Neuronal stem cell (in vitro differentiated cells): Measurements from ENCODE around the gene HDAC7.

Experiments used
- DNase-seq: peaks from one replicate; pipeline ENCODE4 v3.0.0-alpha.2; 2013; ENCODE audit warnings: low spot score
- H2AFZ ChIP-seq: one replicate; pipeline ENCODE4 v1.6.1; 2013; ENCODE audit warnings: mild to moderate bottlenecking, low read length, inconsistent platforms
- H2AK5ac ChIP-seq: 2 replicates; pipeline ENCODE4 v1.6.1; 2013; ENCODE audit warnings: low read depth, mild to moderate bottlenecking, inconsistent platforms, low read length, moderate library complexity, mixed read lengths
- H2BK120ac ChIP-seq: 2 replicates; pipeline ENCODE4 v1.6.1; 2013; ENCODE audit warnings: low read depth, mild to moderate bottlenecking, inconsistent platforms, low read length, moderate library complexity, mixed read lengths
- H2BK12ac ChIP-seq: one replicate; pipeline ENCODE4 v1.6.1; 2013; ENCODE audit warnings: low read length, inconsistent platforms
- H2BK15ac ChIP-seq: 2 replicates; pipeline ENCODE4 v1.6.1; 2013; ENCODE audit warnings: mild to moderate bottlenecking, low read length, inconsistent platforms, mixed read lengths
- H2BK5ac ChIP-seq: one replicate; pipeline ENCODE4 v1.6.1; 2013; ENCODE audit warnings: inconsistent platforms, mild to moderate bottlenecking, low read length, moderate library complexity
- H3K14ac ChIP-seq: one replicate; pipeline ENCODE4 v1.6.1; 2013; ENCODE audit warnings: low read length, inconsistent platforms
- H3K18ac ChIP-seq: 2 replicates; pipeline ENCODE4 v1.6.1; 2013; ENCODE audit warnings: low read length, inconsistent platforms
- H3K23ac ChIP-seq: 2 replicates; pipeline ENCODE4 v1.6.1; 2013; ENCODE audit warnings: low read depth, mild to moderate bottlenecking, mixed read lengths, low read length, inconsistent platforms; ENCODE audit not compliant: poor library complexity
- H3K27ac ChIP-seq: replicated peaks from 3 replicates; pipeline ENCODE4 v1.5.1; 2013; ENCODE audit warnings: low read length, inconsistent platforms
- H3K27me3 ChIP-seq, 3 experiments: 2 replicates each; pipeline ENCODE4 v1.6.1; 2013; ENCODE audit warnings: low read length in 3 of 3, mild to moderate bottlenecking in 2 of 3, inconsistent platforms in 1 of 3, low read depth in 1 of 3, mixed read lengths in 1 of 3, moderate library complexity in 1 of 3; ENCODE audit not compliant: control insufficient read depth in 3 of 3, insufficient read depth in 3 of 3
- H3K36me3 ChIP-seq, 2 donors: replicated peaks in 1 of 2; 2 replicates each; pipeline ENCODE4 v1.6.1; 2013; ENCODE audit warnings: low read length in 2 of 2; ENCODE audit not compliant: control insufficient read depth in 2 of 2, insufficient read depth in 2 of 2
- H3K4ac ChIP-seq: 2 replicates; pipeline ENCODE4 v1.6.1; 2013; ENCODE audit warnings: inconsistent platforms, mild to moderate bottlenecking, low read length, moderate library complexity
- H3K4me1 ChIP-seq, 2 donors: 1 replicate in 1 of 2; 2 replicates in 1 of 2; pipeline ENCODE4 v1.6.1; 2013; ENCODE audit warnings: low read length in 2 of 2, low read depth in 1 of 2; ENCODE audit not compliant: control insufficient read depth in 2 of 2, insufficient read depth in 1 of 2
- H3K4me2 ChIP-seq: one replicate; pipeline ENCODE4 v1.6.1; 2013; ENCODE audit warnings: mild to moderate bottlenecking, low read length, inconsistent platforms; ENCODE audit not compliant: insufficient read depth, poor library complexity, severe bottlenecking
- H3K4me3 ChIP-seq, 2 donors: 2 replicates each; pipeline ENCODE4 v1.5.1; 2013; ENCODE audit warnings: low read length in 2 of 2, mild to moderate bottlenecking in 2 of 2, inconsistent platforms in 1 of 2, moderate library complexity in 1 of 2
- H3K79me1 ChIP-seq: one replicate; pipeline ENCODE4 v1.6.1; 2013; ENCODE audit warnings: low read depth, mild to moderate bottlenecking, inconsistent platforms, low read length, moderate library complexity
- H3K9ac ChIP-seq: one replicate; pipeline ENCODE4 v1.6.1; 2013; ENCODE audit warnings: mild to moderate bottlenecking, low read depth, low read length, inconsistent platforms; ENCODE audit not compliant: poor library complexity
- H3K9me3 ChIP-seq, 2 donors: replicated peaks in 1 of 2; 2 replicates each; pipeline versions ENCODE3 to v1.6.1; 2013; ENCODE audit warnings: low read length in 2 of 2, mild to moderate bottlenecking in 2 of 2, inconsistent platforms in 1 of 2, low read depth in 1 of 2, mixed read lengths in 1 of 2, moderate library complexity in 1 of 2; ENCODE audit not compliant: control insufficient read depth in 2 of 2, insufficient read depth in 1 of 2
- H4K8ac ChIP-seq: one replicate; pipeline ENCODE4 v1.6.1; 2013; ENCODE audit warnings: low read depth, mild to moderate bottlenecking, inconsistent platforms, low read length, moderate library complexity
- H4K91ac ChIP-seq: one replicate; pipeline ENCODE4 v1.6.1; 2013; ENCODE audit warnings: low read length, low read depth, mild to moderate bottlenecking, inconsistent platforms; ENCODE audit not compliant: poor library complexity
- WGBS, 2 donors: extraction: QIAGEN DNeasy Blood & Tissue Kit; methylation state at CpG; one replicate each; pipeline ENCODE4 v1.1.7; 2013; ENCODE audit warnings: missing lambda C conversion rate in 2 of 2, mixed read lengths in 1 of 2; ENCODE audit not compliant: insufficient read length in 2 of 2, insufficient replicate concordance in 1 of 2; ENCODE audit errors: extremely low coverage in 2 of 2; 5-methylcytosine and 5-hydroxymethylcytosine counted together

The HDAC7 gene

DNA sequence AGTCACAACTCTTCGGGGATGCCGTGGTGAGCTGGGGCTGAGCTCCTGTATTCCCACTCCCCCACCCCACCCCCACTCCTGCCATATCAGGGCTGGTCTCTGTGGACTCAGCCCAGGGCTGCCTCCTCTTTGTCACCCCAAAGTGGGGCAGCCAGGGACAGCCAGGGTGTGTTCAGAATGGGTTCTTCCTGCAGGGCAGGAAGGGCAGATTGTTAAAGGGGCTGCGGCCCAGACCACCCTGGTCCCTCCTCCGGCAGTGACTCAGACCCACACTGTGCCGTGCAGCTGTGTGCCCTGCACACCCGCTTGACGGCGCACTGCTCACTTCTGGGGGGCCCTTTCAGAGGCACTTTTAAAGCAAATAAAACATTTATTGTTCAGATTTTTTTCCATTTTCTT, 37.3 kb downstream of the HDAC7 start:
- WGBS, 2 donors, result no CpG with 5 or more reads among the region's 8 CpGs
- peaks cover 37 to 67% of the 10 kb centered on the region in 2 donors for H3K36me3 ChIP-seq
- no peak for DNase-seq

DNA sequence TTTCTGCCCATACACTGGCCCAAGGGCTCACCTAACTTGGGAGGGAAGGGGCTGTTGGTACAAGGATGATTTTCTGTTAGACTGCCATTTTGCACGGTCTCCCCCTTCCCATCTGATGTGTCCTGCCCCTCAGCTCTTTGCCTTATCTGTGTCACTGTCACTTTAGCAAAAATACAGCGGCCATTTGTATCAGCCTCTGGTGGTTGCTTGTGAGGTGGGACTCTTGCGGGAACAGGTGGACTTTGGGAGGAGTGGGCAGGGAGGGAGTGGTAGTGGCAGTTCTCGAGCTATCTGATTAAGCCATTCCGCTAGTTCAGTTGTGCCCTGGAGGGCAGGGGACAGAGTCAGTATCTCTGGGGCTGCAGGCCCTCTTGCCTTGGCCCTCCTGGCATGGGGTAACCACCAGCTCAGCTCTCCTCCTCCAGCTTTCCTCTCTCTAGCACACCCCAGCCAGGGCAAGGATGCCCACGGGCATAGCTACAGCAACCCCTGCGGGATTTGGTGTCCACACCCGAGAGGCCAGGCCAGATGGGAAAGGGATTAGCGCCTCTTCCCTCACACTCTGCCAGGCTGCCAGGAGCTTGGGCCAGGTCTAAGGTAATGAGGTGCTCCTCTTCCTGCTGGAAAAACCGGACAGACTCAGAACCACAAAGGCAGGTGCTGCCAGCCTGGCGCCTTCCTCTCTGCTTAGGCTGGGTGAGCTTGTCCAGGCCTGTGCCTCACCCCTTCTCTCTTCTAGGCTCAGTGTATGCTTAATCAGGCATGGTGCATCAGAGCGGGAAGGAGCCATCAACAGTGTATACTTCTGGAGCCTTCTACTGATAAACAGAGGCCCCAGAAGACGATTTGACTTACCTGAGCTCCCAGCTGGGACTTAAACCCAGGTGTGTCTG, 38.0 kb downstream of the HDAC7 start:
- DNase-seq, result no peak
- no CpG with 5 or more reads among the region's 13 CpGs for WGBS, 2 donors
- Histone ChIP-seq H2BK12ac (no peak overlapping the region), H3K4me1 (peaks cover 2 to 7% of the 10 kb centered on the region in 2 donors), H4K8ac (no peak overlapping the region), H2BK5ac (no peak overlapping the region), H3K4me3 (no peak overlapping the region), H3K9ac (no peak overlapping the region), H2BK120ac (no peak overlapping the region), H2BK15ac (no peak overlapping the region), H3K79me1 (no peaks in the 10 kb centered on the region), H3K27ac (no peak overlapping the region), H4K91ac (no peak overlapping the region), H3K36me3 (peaks cover 33 to 61% of the 10 kb centered on the region in 2 donors), H3K4ac (no peak overlapping the region), H3K14ac (no peak overlapping the region), H3K18ac (no peak overlapping the region), H3K9me3 (no peaks in the 10 kb centered on the region), H3K27me3 (no peaks in the 10 kb centered on the region), H3K23ac (peak overlapping the region; percentile 5), H2AK5ac (no peak overlapping the region), H2AFZ (no peak overlapping the region), H3K4me2 (no peak overlapping the region)

More for the DNA sequence above, 37.3 kb downstream of the HDAC7 start:
- no peak overlapping the region for H3K9ac ChIP-seq
- H3K4me2 ChIP-seq, result no peak overlapping the region
- no peak overlapping the region for H2BK5ac ChIP-seq
- no peak overlapping the region for H3K14ac ChIP-seq
- no peak overlapping the region for H3K4ac ChIP-seq
- H3K18ac ChIP-seq, result no peak overlapping the region
- no peak overlapping the region for H2BK12ac ChIP-seq
- H2AFZ ChIP-seq, result no peak overlapping the region
- no peaks in the 10 kb centered on the region for H3K9me3 ChIP-seq
- H2BK15ac ChIP-seq, result no peak overlapping the region
- no peak overlapping the region for H2AK5ac ChIP-seq
- H3K4me3 ChIP-seq, result no peak overlapping the region
- no peak overlapping the region for H4K8ac ChIP-seq
- H3K23ac ChIP-seq, result no peak overlapping the region
- H2BK120ac ChIP-seq, result no peak overlapping the region
- no peak overlapping the region for H4K91ac ChIP-seq
- no peaks in the 10 kb centered on the region for H3K27me3 ChIP-seq
- H3K27ac ChIP-seq, result no peak overlapping the region
- peaks cover 2 to 7% of the 10 kb centered on the region in 2 donors for H3K4me1 ChIP-seq
- H3K79me1 ChIP-seq, result no peaks in the 10 kb centered on the region

DNA sequence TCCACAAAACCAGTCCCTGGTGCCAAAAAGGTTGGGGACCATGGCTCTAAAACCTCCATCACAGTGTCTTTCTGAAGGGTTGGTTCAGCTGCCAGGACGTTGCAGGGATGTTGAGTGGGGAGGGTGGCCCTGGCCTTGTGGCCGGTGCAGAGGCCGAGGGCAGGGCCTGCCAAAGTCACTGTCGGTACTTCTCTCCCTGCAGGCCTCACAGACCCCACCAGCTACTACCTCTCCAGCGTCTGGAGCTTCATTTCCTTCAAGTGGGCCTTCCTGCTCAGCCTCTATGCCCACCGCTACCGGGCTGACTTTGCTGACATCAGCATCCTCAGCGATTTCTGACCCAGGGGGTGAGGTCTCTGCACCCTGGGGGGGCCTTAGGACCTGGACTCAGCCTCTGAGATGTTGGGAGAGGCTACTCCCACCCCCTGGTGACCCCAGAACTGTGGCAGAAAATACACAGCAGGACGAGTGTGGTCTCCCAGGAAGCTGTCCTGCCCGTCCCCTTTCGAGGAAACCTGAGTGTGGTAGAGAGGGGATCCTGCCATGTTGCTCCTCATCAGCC, 39.7 kb downstream of the HDAC7 start:
- Histone ChIP-seq H3K9ac (no peak overlapping the region), H3K27ac (no peak overlapping the region), H3K4me3 (no peak overlapping the region), H3K4ac (no peak overlapping the region), H3K4me1 (peaks cover 2 to 7% of the 10 kb centered on the region in 2 donors), H3K27me3 (no peaks in the 10 kb centered on the region), H3K36me3 (peaks cover 18 to 44% of the 10 kb centered on the region in 2 donors), H2BK15ac (no peak overlapping the region), H3K4me2 (no peak overlapping the region), H3K23ac (no peak overlapping the region), H2AK5ac (no peak overlapping the region), H4K8ac (no peak overlapping the region), H3K79me1 (no peaks in the 10 kb centered on the region), H2BK5ac (no peak overlapping the region), H2AFZ (no peak overlapping the region), H3K18ac (peak overlapping the region; percentile 60), H4K91ac (no peak overlapping the region), H3K14ac (no peak overlapping the region), H3K9me3 (no peaks in the 10 kb centered on the region), H2BK12ac (no peak overlapping the region), H2BK120ac (no peak overlapping the region)
- no peak for DNase-seq
- WGBS, 2 donors, result no CpG with 5 or more reads among the region's 11 CpGs

DNA sequence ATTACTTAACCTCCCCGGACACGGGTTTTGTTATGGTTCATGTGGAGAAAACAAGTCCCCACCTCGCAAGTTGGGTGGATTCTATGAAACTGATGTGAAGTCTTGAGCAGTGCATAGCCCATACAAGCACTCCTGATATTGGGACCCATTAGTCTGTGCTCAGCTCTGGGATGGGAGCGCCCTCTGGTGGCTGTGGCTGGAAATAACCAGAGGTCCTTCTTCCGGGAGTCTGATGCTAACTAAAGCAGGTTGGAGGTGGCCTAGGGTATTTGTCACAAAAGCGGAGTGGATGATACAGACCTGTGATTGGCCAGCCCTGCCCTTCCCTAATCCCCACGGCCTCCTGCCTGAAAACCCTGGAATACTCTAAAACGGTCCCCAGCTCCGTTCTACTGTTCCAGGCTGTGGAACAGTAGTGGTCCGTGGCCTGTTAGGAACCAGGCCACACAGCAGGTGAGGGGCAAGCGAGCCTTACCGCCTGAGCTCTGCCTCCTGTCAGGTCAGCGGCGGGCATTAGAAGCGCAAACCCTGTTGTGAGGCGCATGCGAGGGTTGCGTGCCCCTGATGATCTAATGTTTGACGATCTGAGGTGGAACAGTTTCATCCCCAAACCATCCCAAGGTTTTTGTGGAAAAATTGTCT, 40.3 kb downstream of the HDAC7 start:
- no peak overlapping the region for H2BK15ac ChIP-seq
- peak overlapping the region; percentile 45 for H3K9ac ChIP-seq
- H2BK120ac ChIP-seq, result no peak overlapping the region
- no CpG with 5 or more reads among the region's 19 CpGs for WGBS, 2 donors
- H3K4me1 ChIP-seq, result peaks cover 2 to 8% of the 10 kb centered on the region in 2 donors
- peak; percentile 92 for DNase-seq
- peak overlapping the region; percentile 29 for H3K23ac ChIP-seq
- H3K4me2 ChIP-seq, result no peak overlapping the region
- H3K27ac ChIP-seq, result no peak overlapping the region
- H3K4ac ChIP-seq, result no peak overlapping the region
- peaks cover 15 to 38% of the 10 kb centered on the region in 2 donors for H3K36me3 ChIP-seq
- no peaks in the 10 kb centered on the region for H3K27me3 ChIP-seq
- H4K8ac ChIP-seq, result no peak overlapping the region
- H4K91ac ChIP-seq, result no peak overlapping the region
- no peak overlapping the region for H3K18ac ChIP-seq
- H3K79me1 ChIP-seq, result no peaks in the 10 kb centered on the region
- H2AK5ac ChIP-seq, result no peak overlapping the region
- no peak overlapping the region for H2AFZ ChIP-seq
- H3K14ac ChIP-seq, result no peak overlapping the region
- peak overlapping the region in 1 of 2 donors; percentile 11 for H3K4me3 ChIP-seq
- no peak overlapping the region for H2BK12ac ChIP-seq
- no peaks in the 10 kb centered on the region for H3K9me3 ChIP-seq
- no peak overlapping the region for H2BK5ac ChIP-seq
